Naive B cell (primary cell): ENCODE data around the gene HIP1R. TPM values are rescaled to one million over a fixed set of nuclear protein-coding genes. Genes with fewer than 3 reads are reported as not detected.
"Not testable (repeated sequence)": the region's sequence is repeated elsewhere in the genome, so short reads cannot be mapped to it uniquely, and the experiment has no call there.

Experiments
- ATAC-seq, 2 donors: fragments of 150-1000 bp; cut with Tn5 transposase; 2 replicates each; pipeline ENCODE4 v1.10.0; 2021; ENCODE audit warnings: low read depth in 2 of 2, mild to moderate bottlenecking in 2 of 2, moderate library complexity in 2 of 2
- DNase-seq: peaks from one replicate; pipeline ENCODE4 v3.0.0; 2022
- H3K27ac Mint-ChIP-seq, 6 donors: one replicate each; pipeline ENCODE4 v1.8.0; 2020 to 2022; ENCODE audit warnings: mild to moderate bottlenecking in 6 of 6, mixed read lengths in 6 of 6, moderate library complexity in 5 of 6, inconsistent platforms in 2 of 6
- H3K27me3 Mint-ChIP-seq, 3 donors: one replicate each; pipeline ENCODE4 v1.8.0; 2021 to 2022; ENCODE audit warnings: mixed read lengths in 3 of 3, mild to moderate bottlenecking in 1 of 3
- H3K36me3 Mint-ChIP-seq, 2 donors: one replicate each; pipeline ENCODE4 v1.8.0; 2020 to 2022; ENCODE audit warnings: mixed read lengths in 2 of 2, inconsistent platforms in 1 of 2, mild to moderate bottlenecking in 1 of 2
- H3K4me1 Mint-ChIP-seq, 3 donors: one replicate each; pipeline ENCODE4 v1.8.0; 2020 to 2022; ENCODE audit warnings: mixed read lengths in 3 of 3, inconsistent platforms in 1 of 3, mild to moderate bottlenecking in 1 of 3, moderate library complexity in 1 of 3
- H3K4me3 Mint-ChIP-seq, 8 donors: one replicate each; pipeline ENCODE4 v1.8.0; 2020 to 2022; ENCODE audit warnings: mild to moderate bottlenecking in 8 of 8, mixed read lengths in 8 of 8, moderate library complexity in 8 of 8, inconsistent platforms in 2 of 8
- H3K9me3 Mint-ChIP-seq, 7 donors: one replicate each; pipeline ENCODE4 v1.8.0; 2020 to 2022; ENCODE audit warnings: mixed read lengths in 7 of 7, mild to moderate bottlenecking in 5 of 7, inconsistent platforms in 2 of 7, moderate library complexity in 1 of 7
- polyA plus RNA-seq, 6 donors: library from polyadenylated mRNA; unstranded; fragments of 300-500 nt; fragmentation: Illumina TruSeq; gene quantifications; one replicate each; pipeline ENCODE4 v1.2.3, GENCODE V29; 2021; ENCODE audit warnings: low read depth in 6 of 6

Gene HIP1R
- polyA plus RNA-seq, 6 donors from 2014 or later: 33.8 to 91.3 (median 38.4) TPM

GRCh38 chr12:122884091-122884826 is 49.0 kb downstream of the HIP1R start:
- Mint-ChIP-seq H3K27ac (peak overlapping the region in 4 of 6 donors; percentile 30 to 76 (median 58)), H3K4me3 (peak overlapping the region in 7 of 8 donors; percentile 12 to 74 (median 56)), H3K36me3 (peaks cover 0 to 9% of the 10 kb centered on the region in 2 donors), H3K9me3 (no peaks in the 10 kb centered on the region), H3K27me3 (no peaks in the 10 kb centered on the region), H3K4me1 (peaks cover 80 to 93% (median 89%) of the 10 kb centered on the region in 3 donors)
- ATAC-seq (no peak), DNase-seq (no peak)

GRCh38 chr12:122884860-122885259 is 49.6 kb downstream of the HIP1R start:
- H3K4me3 Mint-ChIP-seq: peak overlapping the region in 2 of 8 donors; percentile 51 to 65

GRCh38 chr12:122886161-122886560 is 50.9 kb downstream of the HIP1R start:
- Mint-ChIP-seq H3K36me3 (no peaks in the 10 kb centered on the region), H3K27me3 (no peaks in the 10 kb centered on the region), H3K4me3 (peak overlapping the region; percentile 40 to 98 (median 72)), H3K4me1 (peaks cover 73 to 93% (median 89%) of the 10 kb centered on the region in 3 donors), H3K9me3 (no peaks in the 10 kb centered on the region), H3K27ac (peak overlapping the region in 4 of 6 donors; percentile 44 to 100 (median 81))
- DNase-seq: no peak
- no peak for ATAC-seq

More at GRCh38 chr12:122884860-122885259, 49.6 kb downstream of the HIP1R start:
- H3K27ac Mint-ChIP-seq: no peak overlapping the region
- peaks cover 78 to 93% (median 89%) of the 10 kb centered on the region in 3 donors for H3K4me1 Mint-ChIP-seq
- H3K9me3 Mint-ChIP-seq: no peaks in the 10 kb centered on the region
- ATAC-seq (no peak), DNase-seq (no peak)
- H3K27me3 Mint-ChIP-seq: no peaks in the 10 kb centered on the region
- H3K36me3 Mint-ChIP-seq: peaks cover 0 to 9% of the 10 kb centered on the region in 2 donors

- no peaks in the 10 kb centered on the region for H3K9me3 Mint-ChIP-seq
- no peaks in the 10 kb centered on the region for H3K27me3 Mint-ChIP-seq
- DNase-seq: peak; percentile 74
- peak overlapping the region; percentile 73 to 99 (median 90) for H3K4me3 Mint-ChIP-seq
- H3K36me3 Mint-ChIP-seq: no peaks in the 10 kb centered on the region
- peak overlapping the region; percentile 49 to 100 (median 98) for H3K27ac Mint-ChIP-seq
- peak; percentile 66 to 69 for ATAC-seq
- H3K4me1 Mint-ChIP-seq: peaks cover 75 to 93% (median 88%) of the 10 kb centered on the region in 3 donors
Measured at GRCh38 chr12:122886851-122887818, 51.9 kb downstream of the HIP1R start.

- peak; percentile 5 to 8 for ATAC-seq
Measured at GRCh38 chr12:122887819-122888212, 52.6 kb downstream of the HIP1R start.

GRCh38 chr12:122888232-122888752 is 53.0 kb downstream of the HIP1R start:
- H3K4me3 Mint-ChIP-seq: peak overlapping the region; percentile 73 to 99 (median 90)
- peaks cover 71 to 94% (median 85%) of the 10 kb centered on the region in 3 donors for H3K4me1 Mint-ChIP-seq
- H3K9me3 Mint-ChIP-seq: no peaks in the 10 kb centered on the region
- DNase-seq (peak; percentile 59), ATAC-seq (peak; percentile 61 to 68)
- peak overlapping the region; percentile 49 to 100 (median 98) for H3K27ac Mint-ChIP-seq
- H3K36me3 Mint-ChIP-seq: no peaks in the 10 kb centered on the region
- H3K27me3 Mint-ChIP-seq: no peaks in the 10 kb centered on the region

More at GRCh38 chr12:122887819-122888212, 52.6 kb downstream of the HIP1R start:
- peak overlapping the region; percentile 73 to 99 (median 90) for H3K4me3 Mint-ChIP-seq
- peaks cover 74 to 94% (median 88%) of the 10 kb centered on the region in 3 donors for H3K4me1 Mint-ChIP-seq
- H3K27ac Mint-ChIP-seq: peak overlapping the region; percentile 49 to 100 (median 98)
- H3K9me3 Mint-ChIP-seq: no peaks in the 10 kb centered on the region
- no peak for DNase-seq
- H3K27me3 Mint-ChIP-seq: no peaks in the 10 kb centered on the region
- no peaks in the 10 kb centered on the region for H3K36me3 Mint-ChIP-seq

- no peaks in the 10 kb centered on the region for H3K27me3 Mint-ChIP-seq
- ATAC-seq (peak; percentile 40 to 49), DNase-seq (peak; percentile 55)
- H3K4me1 Mint-ChIP-seq: peaks cover 75 to 96% (median 87%) of the 10 kb centered on the region in 3 donors
- H3K36me3 Mint-ChIP-seq: no peaks in the 10 kb centered on the region
- peak overlapping the region; percentile 73 to 99 (median 87) for H3K4me3 Mint-ChIP-seq
- H3K27ac Mint-ChIP-seq: peak overlapping the region; percentile 98 to 100 (median 99)
- H3K9me3 Mint-ChIP-seq: no peaks in the 10 kb centered on the region
Measured at GRCh38 chr12:122889761-122890520, 54.7 kb downstream of the HIP1R start.

- no peak for DNase-seq
- Mint-ChIP-seq H3K4me3 (peak overlapping the region; percentile 44 to 98 (median 78)), H3K4me1 (peaks cover 80 to 94% (median 94%) of the 10 kb centered on the region in 3 donors), H3K27me3 (no peaks in the 10 kb centered on the region), H3K36me3 (no peaks in the 10 kb centered on the region), H3K27ac (peak overlapping the region in 3 of 6 donors; percentile 52 to 100 (median 56)), H3K9me3 (peaks cover 0 to 2% (median 0%) of the 10 kb centered on the region in 7 donors)
- ATAC-seq: no peak
Measured at GRCh38 chr12:122891661-122892525, 56.6 kb downstream of the HIP1R start.

GRCh38 chr12:122892724-122893123 is 57.5 kb downstream of the HIP1R start:
- not testable (repeated sequence) for DNase-seq, H3K9me3 Mint-ChIP-seq, H3K36me3 Mint-ChIP-seq, H3K27me3 Mint-ChIP-seq, ATAC-seq
- Mint-ChIP-seq H3K27ac (peak overlapping the region in 5 of 6 donors; percentile 19 to 71 (median 56)), H3K4me3 (peak overlapping the region; percentile 21 to 98 (median 58)), H3K4me1 (peaks cover 72 to 94% (median 94%) of the 10 kb centered on the region in 3 donors)

GRCh38 chr12:122893208-122894153 is 58.2 kb downstream of the HIP1R start:
- H3K9me3 Mint-ChIP-seq: peaks cover 0 to 2% (median 0%) of the 10 kb centered on the region in 7 donors

More at GRCh38 chr12:122893208-122894153, 58.2 kb downstream of the HIP1R start:
- H3K36me3 Mint-ChIP-seq: no peaks in the 10 kb centered on the region
- peaks cover 73 to 94% (median 94%) of the 10 kb centered on the region in 3 donors for H3K4me1 Mint-ChIP-seq
- H3K27ac Mint-ChIP-seq: peak overlapping the region in 5 of 6 donors; percentile 54 to 100 (median 99)
- no peaks in the 10 kb centered on the region for H3K27me3 Mint-ChIP-seq
- ATAC-seq (no peak), DNase-seq (no peak)
- H3K4me3 Mint-ChIP-seq: peak overlapping the region; percentile 76 to 99 (median 94)
